HG03460 (cell line): Measurements from ENCODE around the gene PER1.

Experiments used
- ATAC-seq: cut with Tn5 transposase; IDR thresholded peaks from one replicate; pipeline ENCODE4 v1.9.1; 2021; ENCODE audit not compliant: unreplicated experiment

PER1 gene

GRCh38 chr17:8096541-8096940, 55.7 kb downstream of the PER1 start:
- ATAC-seq, result no peak

GRCh38 chr17:8095361-8095760, 56.8 kb downstream of the PER1 start:
- no peak for ATAC-seq

DNA sequence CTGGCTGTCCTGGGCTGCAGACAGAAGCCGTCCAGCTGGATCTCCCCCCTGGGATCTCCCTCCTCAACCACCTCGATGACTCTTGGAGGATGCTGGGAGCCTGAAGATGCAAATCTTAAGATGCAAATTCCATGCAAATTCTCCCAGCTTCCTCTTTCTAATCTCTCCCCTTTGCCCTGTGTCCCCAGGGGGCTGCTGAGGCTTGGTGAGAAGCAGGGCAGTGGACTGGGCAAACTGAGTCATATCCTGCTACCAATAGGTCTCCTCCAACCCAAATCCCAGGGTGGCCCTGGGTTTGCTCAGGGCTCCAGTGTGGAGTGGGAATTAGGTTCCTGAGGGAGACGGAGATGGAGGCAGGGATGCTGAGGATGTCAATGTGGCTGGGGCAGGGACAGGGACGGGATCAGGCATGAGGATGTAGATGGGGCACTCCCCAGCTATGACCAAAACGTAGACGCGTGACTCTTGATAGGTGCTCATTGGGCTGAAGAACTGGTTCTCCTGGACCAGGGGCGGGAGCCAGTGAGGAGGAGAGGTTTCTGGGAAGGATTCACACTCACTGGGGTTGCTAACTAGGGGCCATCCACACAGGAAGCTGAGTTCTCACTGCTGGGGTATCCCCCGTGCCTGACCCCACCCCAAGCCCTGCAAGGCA, 61.0 kb downstream of the PER1 start:
- peak; percentile 65 for ATAC-seq
